Islet of Langerhans (tissue), 1 donor: ENCODE data around the gene HOXD12.

Source experiments
- FAIRE-seq: peaks from one replicate; lab custom pipeline; 2011; peaks lifted over from hg19 to GRCh38; lab: Jason Lieb, UNC

Gene HOXD12

GRCh38 chr2:176099728-176100546, at the start of gene HOXD12:
Gene HOXD12 (plus strand): TSS chr2:176099795. CDS start chr2:176099802, 7 bp downstream.
- FAIRE-seq, result no peak

GRCh38 chr2:176056406-176056805, 43.2 kb upstream of the HOXD12 start:
- FAIRE-seq, result no peak

GRCh38 chr2:176063958-176064357, 35.6 kb upstream of the HOXD12 start:
- FAIRE-seq, result no peak

- no peak for FAIRE-seq
Observed at GRCh38 chr2:176066645-176067588, 32.7 kb upstream of the HOXD12 start.

- no peak for FAIRE-seq
Observed at GRCh38 chr2:176067589-176068418, 31.8 kb upstream of the HOXD12 start.

GRCh38 chr2:176068419-176068832, 31.2 kb upstream of the HOXD12 start:
- FAIRE-seq, result no peak

- FAIRE-seq, result no peak
Observed at GRCh38 chr2:176071330-176072291, 28.0 kb upstream of the HOXD12 start.

- FAIRE-seq, result no peak
Observed at GRCh38 chr2:176072292-176072669, 27.3 kb upstream of the HOXD12 start.

- FAIRE-seq, result no peak
Observed at GRCh38 chr2:176072951-176073904, 26.4 kb upstream of the HOXD12 start.

- FAIRE-seq, result no peak
Observed at GRCh38 chr2:176074919-176075425, 24.6 kb upstream of the HOXD12 start.

- FAIRE-seq, result no peak
Observed at GRCh38 chr2:176075481-176075880, 24.1 kb upstream of the HOXD12 start.

- no peak for FAIRE-seq
Observed at GRCh38 chr2:176076063-176076462, 23.5 kb upstream of the HOXD12 start.

- FAIRE-seq, result no peak
Observed at GRCh38 chr2:176076796-176077195, 22.8 kb upstream of the HOXD12 start.

- no peak for FAIRE-seq
Observed at GRCh38 chr2:176078541-176079284, 20.9 kb upstream of the HOXD12 start.

GRCh38 chr2:176079285-176079830, 20.2 kb upstream of the HOXD12 start:
- FAIRE-seq, result no peak

- no peak for FAIRE-seq
Observed at GRCh38 chr2:176079831-176080539, 19.6 kb upstream of the HOXD12 start.

GRCh38 chr2:176080540-176081375, 18.8 kb upstream of the HOXD12 start:
- FAIRE-seq, result no peak
